Fibroblast of skin of left quadriceps (primary cell): ENCODE results near the gene CCDC159.
"Not testable (repeated sequence)": the region's sequence is repeated elsewhere in the genome, so short reads cannot be mapped to it uniquely, and the experiment has no call there.

Source experiments
- DNase-seq, 2 experiments: peaks; one replicate each; pipeline ENCODE4 v3.0.0-alpha.2; 2013; ENCODE audit warnings: low read depth in 2 of 2

The CCDC159 gene, protein sequence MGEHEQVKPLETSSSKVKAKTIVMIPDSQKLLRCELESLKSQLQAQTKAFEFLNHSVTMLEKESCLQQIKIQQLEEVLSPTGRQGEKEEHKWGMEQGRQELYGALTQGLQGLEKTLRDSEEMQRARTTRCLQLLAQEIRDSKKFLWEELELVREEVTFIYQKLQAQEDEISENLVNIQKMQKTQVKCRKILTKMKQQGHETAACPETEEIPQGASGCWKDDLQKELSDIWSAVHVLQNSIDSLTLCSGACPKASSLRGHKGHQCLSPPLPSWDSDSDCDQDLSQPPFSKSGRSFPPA

DNA sequence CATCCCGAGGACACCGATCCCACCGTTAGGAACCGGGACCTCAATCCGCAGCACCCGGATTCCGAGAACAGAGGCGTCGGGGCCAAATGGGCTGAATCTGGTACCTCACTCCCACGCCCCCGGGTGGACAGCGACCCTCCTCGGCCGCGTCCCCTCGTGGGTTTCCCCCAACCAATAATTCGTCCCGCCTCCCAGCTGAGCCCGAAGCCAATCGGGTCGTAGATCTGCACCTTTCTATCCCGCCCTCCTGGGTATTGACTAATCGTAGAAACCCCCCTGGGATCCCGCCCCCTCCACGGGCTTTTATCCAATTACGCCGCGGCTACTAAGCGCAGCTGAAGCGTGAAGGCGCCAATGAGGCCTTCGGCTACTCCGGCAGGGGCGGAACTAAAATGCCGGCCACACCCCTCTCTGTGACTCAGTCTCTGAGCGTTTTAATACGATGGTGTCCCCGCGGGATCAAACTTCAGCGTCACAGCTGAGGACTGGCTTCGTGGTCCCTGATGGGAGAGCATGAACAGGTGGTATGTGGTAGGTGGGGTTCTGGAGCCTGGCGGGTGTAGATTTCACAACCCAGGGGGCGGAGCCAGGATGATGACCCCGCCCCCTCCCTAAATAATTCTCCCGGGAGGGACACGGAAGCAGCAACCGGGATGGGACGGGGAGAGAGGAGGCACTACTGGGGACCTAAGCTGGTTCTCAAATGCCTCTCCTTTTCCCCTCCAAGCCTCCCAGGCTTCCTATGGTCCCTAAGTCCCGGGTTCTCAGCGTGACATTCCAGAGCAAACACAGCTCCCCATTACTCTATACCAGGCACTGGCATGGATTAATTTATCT lies at the start of gene CCDC159, which contains the start of gene TMEM205:
TSS of gene CCDC159 (plus strand) at position 416 of the 837 bp plus-strand sequence. CDS start at position 504, 88 bp downstream.
TSS of gene TMEM205 (minus strand) at position 165 of the 837 bp plus-strand sequence. CDS start 649 bp downstream, outside the sequence.
- DNase-seq = peak; percentile 99

DNA sequence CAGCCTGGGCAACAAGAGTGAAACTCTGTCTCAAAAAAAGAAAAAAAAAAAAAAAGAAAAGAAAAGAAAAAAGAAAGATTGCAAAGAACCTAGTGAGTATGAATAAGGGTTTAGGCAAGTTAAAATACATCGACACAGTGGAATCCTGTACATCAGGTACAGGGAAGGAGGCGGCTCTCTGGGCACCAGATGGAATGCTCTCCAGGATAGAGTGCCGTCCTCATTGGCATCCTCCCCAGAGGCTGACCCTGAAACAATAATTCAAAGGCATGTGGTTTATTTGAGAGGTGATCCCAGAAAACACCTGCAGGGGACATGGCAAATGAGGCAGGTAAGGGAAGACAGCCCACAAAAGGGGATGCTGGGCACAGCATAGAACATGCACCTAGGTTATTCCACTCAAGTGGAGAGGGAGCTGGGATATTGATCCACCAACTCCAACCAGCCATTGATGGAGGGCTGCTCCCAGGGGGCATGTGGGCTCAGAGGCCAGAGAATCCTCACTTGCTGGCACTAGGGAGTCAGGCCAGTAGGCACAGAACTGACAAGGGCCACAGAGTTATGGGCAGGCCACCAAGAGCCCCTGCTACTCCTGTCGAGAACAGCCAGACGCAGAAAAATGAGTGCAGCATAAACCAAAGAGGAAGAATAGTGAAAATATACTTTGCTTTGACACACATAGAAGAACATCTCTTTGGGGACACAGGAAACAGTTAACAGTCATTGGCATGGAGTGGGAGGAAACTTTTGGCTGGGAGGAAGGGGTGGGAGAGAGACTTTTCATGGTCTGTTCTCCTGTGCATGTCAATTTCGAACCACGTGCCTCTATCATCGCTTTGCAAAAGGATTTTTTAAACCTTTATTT lies 46.1 kb upstream of the CCDC159 start:
- no peak for DNase-seq

GRCh38 chr19:11300811-11301120 lies 45.6 kb upstream of the CCDC159 start:
- no peak for DNase-seq

DNA sequence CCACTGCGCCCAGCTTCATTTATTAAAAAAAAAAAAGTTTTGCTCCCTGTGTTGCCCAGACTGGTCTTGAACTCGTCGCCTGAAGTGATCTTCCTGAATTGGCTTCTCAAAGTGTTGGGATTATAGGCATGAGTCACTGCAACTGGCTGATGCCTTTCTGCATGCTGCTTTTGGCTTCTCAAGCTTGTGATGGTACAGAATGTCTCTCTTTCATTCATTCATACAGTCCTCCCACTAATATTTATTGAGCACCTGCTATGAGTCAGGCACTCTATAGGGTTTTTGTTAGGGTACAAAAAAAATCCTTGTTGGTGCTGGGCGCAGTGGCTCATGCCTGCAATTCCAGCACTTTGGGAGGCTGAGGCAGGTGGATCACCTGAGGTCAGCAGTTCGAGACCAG lies 41.4 kb upstream of the CCDC159 start:
- DNase-seq = no peak

GRCh38 chr19:11306337-11306736 lies 40.0 kb upstream of the CCDC159 start:
- no peak for DNase-seq

DNA sequence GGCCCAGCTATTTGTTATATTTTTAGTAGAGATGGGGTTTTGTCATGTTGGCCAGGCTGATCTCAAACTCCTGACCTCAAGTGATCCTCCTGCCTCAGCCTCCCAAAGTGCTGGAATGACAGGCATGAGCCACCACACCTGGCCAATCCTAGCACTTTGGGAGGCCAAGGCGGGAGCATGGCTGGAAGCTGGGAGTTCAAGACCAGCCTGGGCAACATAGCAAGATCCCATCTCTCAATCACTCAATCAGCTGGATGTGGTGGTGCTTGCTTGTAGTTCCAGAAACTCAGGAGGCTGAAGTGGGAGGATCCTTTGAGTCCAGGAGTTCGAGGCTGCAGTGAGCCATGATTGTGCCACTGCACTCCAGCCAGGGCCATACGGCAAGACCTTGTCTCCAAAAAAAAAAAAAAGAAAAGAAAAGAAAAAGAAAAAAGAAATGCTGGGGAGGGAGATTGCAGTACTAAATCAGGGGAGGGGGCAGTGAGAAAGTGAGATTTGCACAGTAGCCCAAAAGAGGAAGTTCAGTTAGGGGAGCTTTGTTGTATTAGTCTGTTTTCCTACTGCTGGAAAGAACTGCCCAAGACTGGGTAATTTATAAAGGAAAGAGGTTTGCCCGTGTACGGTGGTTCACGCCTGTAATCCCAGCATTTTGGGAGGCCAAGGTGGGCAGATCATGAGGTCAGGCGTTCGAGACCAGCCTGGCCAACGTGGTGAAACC lies 25.9 kb upstream of the CCDC159 start:
- DNase-seq = not testable (repeated sequence)

GRCh38 chr19:11321191-11322126 lies 24.9 kb upstream of the CCDC159 start:
- no peak for DNase-seq

- DNase-seq = no peak
Measured at GRCh38 chr19:11322269-11323024, 23.9 kb upstream of the CCDC159 start.

- DNase-seq = no peak
Measured at GRCh38 chr19:11323601-11324078, 22.7 kb upstream of the CCDC159 start.

DNA sequence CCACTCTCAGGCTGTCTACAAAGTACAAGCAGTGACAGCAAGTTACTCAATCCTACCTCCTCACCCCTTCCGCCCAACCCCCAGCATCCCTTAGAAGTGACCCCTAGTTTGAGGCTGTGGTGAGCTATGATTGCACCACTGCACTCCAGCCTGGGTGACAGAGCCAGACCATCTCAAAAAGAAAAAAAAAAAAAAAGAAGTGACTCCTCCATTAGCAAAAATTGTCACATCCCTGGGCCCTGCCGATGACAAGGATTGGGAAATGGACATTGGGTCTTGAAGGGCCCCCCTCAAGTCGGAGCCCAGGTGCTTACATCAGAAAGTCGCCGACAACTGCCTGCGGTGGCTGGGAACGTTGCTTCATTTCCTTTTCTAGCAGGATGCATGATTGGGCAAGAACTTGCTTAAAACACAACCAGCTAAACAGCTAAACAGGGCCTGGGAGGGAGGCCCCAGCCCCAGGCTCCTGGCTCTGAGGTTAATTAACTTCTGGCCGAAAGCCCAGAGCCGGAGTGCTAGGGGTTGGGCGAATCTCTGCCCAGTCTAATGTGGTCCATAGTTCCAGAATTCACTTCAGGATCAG lies 22.1 kb upstream of the CCDC159 start:
- peak; percentile 87 to 90 for DNase-seq

GRCh38 chr19:11324748-11325389 lies 21.4 kb upstream of the CCDC159 start:
- DNase-seq = no peak

GRCh38 chr19:11325544-11325943 lies 20.8 kb upstream of the CCDC159 start:
- no peak for DNase-seq

DNA sequence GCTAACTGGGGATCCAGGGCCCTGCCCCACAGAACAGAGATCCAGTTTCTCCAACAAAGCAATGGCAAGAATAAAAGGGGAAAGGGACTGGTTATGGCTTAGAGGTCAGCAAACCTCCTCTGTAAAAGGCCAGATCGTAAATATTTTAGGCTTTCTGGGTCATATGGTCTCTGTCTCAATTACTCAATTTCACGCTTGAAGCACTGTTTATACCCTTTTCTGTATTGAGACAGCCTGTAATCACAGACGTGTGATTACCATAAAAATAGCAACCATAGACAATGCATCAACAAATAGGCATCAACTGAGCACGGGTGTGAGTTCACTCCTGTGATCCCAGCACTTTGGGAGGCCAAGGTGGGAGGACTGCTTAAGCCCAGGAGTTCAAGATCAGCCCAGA lies 16.2 kb upstream of the CCDC159 start:
- no peak for DNase-seq

GRCh38 chr19:11331502-11331901 lies 14.8 kb upstream of the CCDC159 start:
- no peak for DNase-seq

- DNase-seq = no peak
Measured at GRCh38 chr19:11332822-11333221, 13.5 kb upstream of the CCDC159 start.

- not testable (repeated sequence) for DNase-seq
Measured at GRCh38 chr19:11333838-11334237, 12.5 kb upstream of the CCDC159 start.

DNA sequence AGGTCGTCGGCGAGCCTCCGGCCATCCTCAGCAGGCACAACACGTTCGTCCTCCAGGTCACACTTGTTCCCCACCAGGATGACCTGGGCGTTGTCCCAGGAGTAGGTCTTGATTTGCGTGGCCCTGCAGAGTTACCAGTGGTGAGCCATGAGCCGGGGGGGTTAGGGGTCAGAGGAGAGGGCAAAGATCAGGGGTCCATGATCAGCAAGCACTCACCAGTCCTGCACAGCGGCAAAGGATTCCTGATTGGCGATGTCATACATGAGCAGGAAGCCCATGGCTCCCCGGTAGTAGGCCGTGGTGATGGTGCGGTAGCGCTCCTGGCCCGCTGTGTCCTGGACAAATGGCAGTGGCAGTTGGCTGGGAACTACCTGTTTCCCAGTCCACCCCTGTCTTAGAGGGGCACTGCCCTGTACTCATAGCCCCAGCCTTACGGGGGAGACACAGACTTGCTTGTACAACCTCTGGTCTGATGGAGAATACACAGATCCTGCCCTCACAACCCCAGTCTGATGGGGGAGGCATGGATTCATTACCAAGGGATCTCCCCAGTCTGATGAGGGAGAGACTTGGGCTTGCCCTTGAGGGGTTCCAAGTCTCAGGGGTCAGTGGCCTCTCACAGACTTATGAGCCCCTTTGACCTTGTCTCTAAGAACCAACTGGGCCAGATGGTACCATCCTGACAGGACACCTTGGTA lies 10.7 kb upstream of the CCDC159 start:
- no peak for DNase-seq

DNA sequence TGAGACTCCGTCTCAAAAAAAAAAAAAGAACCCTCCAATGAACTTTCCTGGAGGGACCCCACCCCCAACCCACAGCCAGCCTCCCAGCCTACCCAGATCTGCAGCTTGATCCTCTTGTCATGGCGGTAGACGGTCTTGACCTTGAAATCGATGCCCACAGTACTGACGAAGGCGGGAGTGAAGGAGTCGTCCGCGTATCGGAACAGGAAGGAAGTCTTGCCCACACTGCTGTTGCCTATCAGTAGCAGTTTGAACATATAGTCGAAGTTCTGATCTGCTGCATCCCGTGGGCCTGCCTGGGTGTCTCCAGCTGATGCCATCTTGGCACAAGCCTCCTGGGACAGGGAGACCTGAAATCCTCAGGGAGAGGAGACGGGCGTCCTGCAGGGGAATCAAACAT lies 9.2 kb upstream of the CCDC159 start:
- DNase-seq = no peak
